ENCODE data around the gene NTM. TPM values are rescaled to one million over a fixed set of nuclear protein-coding genes. Genes with fewer than 3 reads are reported as not detected.

Gene NTM
- total and polyA plus RNA-seq, 2 of the 8 experiments (the other 6 are each of a cell fraction or from before 2014, with no cell fraction given) = 13.4 to 20.0 TPM

- Histone ChIP-seq H3K36me3 (ENCODE audit: control insufficient read depth in 2 of 4, insufficient read depth in 4 of 4, low read length in 3 of 4) (no peaks in the 10 kb centered on the region), H3K14ac (ENCODE audit: insufficient read length) (no peak overlapping the region), H4K5ac (ENCODE audit: insufficient read length, low read depth, low read length) (no peak overlapping the region), H2AK5ac (ENCODE audit: low read depth, low read length) (no peak overlapping the region), H3K23me2 (ENCODE audit: low read depth, low read length) (no peaks in the 10 kb centered on the region), H3K18ac (ENCODE audit: extremely low read depth, low read length) (no peak overlapping the region), H3K4ac (replicated peaks; ENCODE audit: insufficient read length, low read depth, low read length) (no peak overlapping the region), H2BK15ac (ENCODE audit: low read length) (no peak overlapping the region), H3K79me1 (ENCODE audit: low read depth, low read length) (no peaks in the 10 kb centered on the region; the same call in 1 of the 2 replicates), H3K27me3 (replicated peaks in 1 of 4; ENCODE audit: control insufficient read depth in 3 of 4, extremely low read depth in 1 of 4, insufficient read depth in 3 of 4, low read length in 3 of 4) (no peaks in the 10 kb centered on the region), H4K8ac (ENCODE audit: extremely low read depth, insufficient read depth, low read length) (no peak overlapping the region), H4K91ac (replicated peaks; ENCODE audit: insufficient read length, low read length) (no peak overlapping the region), H3K23ac (ENCODE audit: insufficient read length) (no peak overlapping the region), H2BK5ac (ENCODE audit: low read depth, low read length) (no peak overlapping the region), H3K79me2 (ENCODE audit: control insufficient read depth in 1 of 2, insufficient read depth in 2 of 2, low read length in 2 of 2) (no peaks in the 10 kb centered on the region), H2BK20ac (ENCODE audit: low read length) (no peak overlapping the region), H2AFZ (ENCODE audit: low read length) (no peak overlapping the region), H3K9me3 (ENCODE audit: insufficient read depth in 2 of 2, low read depth in 1 of 2, low read length in 1 of 2) (peaks cover 0 to 2% of the 10 kb centered on the region in 2 experiments; a peak in 1 of 4 replicates), H2BK120ac (replicated peaks; ENCODE audit: low read depth, low read length) (no peak overlapping the region), H3K4me1 (replicated peaks in 1 of 4; ENCODE audit: control insufficient read depth in 3 of 4, insufficient read depth in 4 of 4, low read length in 3 of 4) (peaks cover 2 to 10% (median 5%) of the 10 kb centered on the region in 4 experiments; a peak in 5 of 7 replicates), H3K56ac (replicated peaks; ENCODE audit: insufficient read length, low read depth, low read length) (no peak overlapping the region), H3K9ac (replicated peaks in 1 of 4; ENCODE audit: extremely low read depth in 1 of 4, low read depth in 3 of 4, low read length in 3 of 4) (no peak overlapping the region), H3K27ac (ENCODE audit: low read depth, low read length) (no peak overlapping the region), H2BK12ac (ENCODE audit: low read depth, low read length) (no peak overlapping the region), H4K20me1 (replicated peaks in 1 of 2; ENCODE audit: control insufficient read depth in 1 of 2, insufficient read depth in 2 of 2, low read length in 2 of 2) (peaks cover 0 to 2% of the 10 kb centered on the region in 2 experiments), H3K4me2 (ENCODE audit: insufficient read depth in 1 of 2, low read depth in 2 of 2, low read length in 2 of 2) (no peak overlapping the region), H3K4me3 (ENCODE audit: extremely low read depth in 1 of 4, insufficient read depth in 2 of 4, low read depth in 3 of 4, low read length in 4 of 4) (no peak overlapping the region)
- WGBS, 2 experiments (ENCODE audit: extremely low coverage in 1 of 2, insufficient coverage in 1 of 2, insufficient read length in 1 of 2, insufficient replicate concordance in 2 of 2, low coverage in 1 of 2, low lambda C conversion rate in 2 of 2, missing lambda C conversion rate in 1 of 2) = 92% methylated on average over 11 of the region's 11 CpGs; no CpG with 5 or more reads in 1 of the 2 experiments
- ChIA-PET POLR2A (ENCODE audit: partially characterized antibody) (no interaction called here), CTCF (ENCODE audit: partially characterized antibody) (interaction anchor here (1.6 kb wide), 1 partner anchor 260 kb away, joined by 5 read pairs; no protein-coding TSS in a partner anchor)
- FAIRE-seq (no peak), DNase-seq (ENCODE audit: low read depth in 1 of 2, low spot score in 2 of 2) (no peak)
- no peak for TF ChIP-seq TEAD4 (IDR thresholded peaks at IDR 0.05; ENCODE audit: low read depth, low read length)
- TF ChIP-seq NRF1 (IDR thresholded peaks at IDR 0.05; ENCODE audit: low read depth, low read length) = no peak
Measured at GRCh38 chr11:131324921-131325570, 45.4 kb upstream of the NTM start.
